Cardiac fibroblast (primary cell): ENCODE results near the gene OPCML.

Experiments
- DNase-seq, 2 donors: peaks; one replicate each; pipeline versions ENCODE4 v3.0.0 to v3.0.0-alpha.2; 2010; ENCODE audit warnings: low read depth in 2 of 2
- H3K4me3 ChIP-seq, 2 donors: replicated peaks in 1 of 2; 1 replicate in 1 of 2; 2 replicates in 1 of 2; pipeline ENCODE4 v1.5.1; 2011; ENCODE audit warnings: low read depth in 2 of 2, low read length in 2 of 2, mild to moderate bottlenecking in 2 of 2, moderate library complexity in 1 of 2
- CTCF ChIP-seq: IDR thresholded peaks from one replicate; pipeline ENCODE4 v1.5.1; 2011; ENCODE audit warnings: low read depth, mild to moderate bottlenecking, low read length, inconsistent platforms

Gene OPCML

GRCh38 chr11:133519560-133519959 lies 12.7 kb downstream of the OPCML start:
- TF ChIP-seq CTCF: no peak
- no peak for DNase-seq
- H3K4me3 ChIP-seq: no peak overlapping the region

DNA sequence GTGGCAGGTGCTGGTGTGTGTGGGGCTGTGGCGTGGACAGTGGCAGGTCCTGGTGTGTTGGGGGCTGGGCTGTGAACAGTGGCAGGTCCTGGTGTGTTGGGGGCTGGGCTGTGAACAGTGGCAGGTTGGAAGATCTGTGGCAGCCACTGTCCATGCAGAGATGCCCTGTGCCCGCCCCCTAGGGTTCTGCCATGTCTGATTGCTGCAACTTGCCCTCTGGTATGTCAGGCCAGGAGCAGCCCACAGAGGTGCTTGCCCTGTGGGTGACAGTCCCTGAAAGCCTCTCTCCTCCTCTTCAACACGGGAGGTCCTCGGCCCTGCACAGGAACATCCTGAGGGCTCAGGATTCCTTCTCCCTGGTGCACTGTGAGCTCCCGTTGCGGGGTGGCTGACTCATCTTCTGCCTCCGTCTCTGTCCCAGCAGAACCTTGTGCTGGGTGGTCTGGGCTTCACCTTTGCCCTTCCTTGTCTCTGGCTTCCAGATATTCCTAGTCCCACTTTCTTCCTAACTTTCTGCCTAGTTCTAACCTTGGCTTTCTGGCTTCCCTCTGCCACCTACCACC lies 13.5 kb downstream of the OPCML start:
- no peak for TF ChIP-seq CTCF
- no peak overlapping the region for H3K4me3 ChIP-seq
- no peak for DNase-seq

- DNase-seq: no peak
- no peak for TF ChIP-seq CTCF
- H3K4me3 ChIP-seq: no peak overlapping the region
Observed at GRCh38 chr11:133516845-133517244, 15.5 kb downstream of the OPCML start.

- no peak for DNase-seq
- no peak overlapping the region for H3K4me3 ChIP-seq
- no peak for TF ChIP-seq CTCF
Observed at GRCh38 chr11:133515107-133515506, 17.2 kb downstream of the OPCML start.

GRCh38 chr11:133509924-133510697 lies 22.2 kb downstream of the OPCML start:
- no peak for DNase-seq
- no peak overlapping the region for H3K4me3 ChIP-seq
- no peak for TF ChIP-seq CTCF

DNA sequence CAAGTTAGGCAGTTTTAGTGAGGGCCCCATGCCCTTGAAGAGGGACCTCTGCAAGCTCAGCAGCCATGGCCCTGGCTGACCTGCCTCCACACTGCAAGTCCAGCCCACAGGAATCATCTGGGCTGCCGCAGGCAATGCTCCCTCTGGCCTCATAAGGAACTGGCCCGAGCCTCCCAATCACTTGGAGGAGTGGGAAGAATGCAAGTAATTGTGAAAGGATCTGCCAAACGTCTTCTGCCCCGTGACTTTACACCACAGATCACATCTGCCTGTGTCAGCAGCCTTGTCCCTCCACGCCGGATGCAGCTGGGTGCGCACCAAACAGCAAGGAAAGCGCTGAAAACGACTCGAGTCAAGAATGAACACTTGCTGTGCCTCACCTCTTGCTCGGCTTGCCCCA lies 23.8 kb downstream of the OPCML start:
- TF ChIP-seq CTCF: no peak
- no peak overlapping the region for H3K4me3 ChIP-seq
- DNase-seq: no peak
